Chondrocyte (in vitro differentiated cells): ENCODE measurements around the gene CTCFL. TPM values are rescaled to one million over a fixed set of nuclear protein-coding genes. Genes with fewer than 3 reads are reported as not detected.

Source experiments
- DNase-seq: peaks from one replicate; pipeline ENCODE4 v3.0.0; 2021; ENCODE audit warnings: mixed read lengths, low spot score
- H3K27ac Mint-ChIP-seq: one replicate; pipeline ENCODE4 v1.8.0; 2021; ENCODE audit warnings: mild to moderate bottlenecking, moderate library complexity, mixed read lengths; ENCODE audit not compliant: unreplicated experiment
- H3K27me3 Mint-ChIP-seq: 2 replicates; pipeline ENCODE4 v1.8.0; 2021; ENCODE audit warnings: low read depth, mixed read lengths
- H3K36me3 Mint-ChIP-seq: 2 replicates; pipeline ENCODE4 v1.8.0; 2021; ENCODE audit warnings: low read depth, mixed read lengths
- H3K4me1 Mint-ChIP-seq: 2 replicates; pipeline ENCODE4 v1.8.0; 2021; ENCODE audit warnings: low read depth, mild to moderate bottlenecking, mixed read lengths
- H3K4me3 Mint-ChIP-seq: one replicate; pipeline ENCODE4 v1.8.0; 2021; ENCODE audit warnings: mild to moderate bottlenecking, moderate library complexity, mixed read lengths; ENCODE audit not compliant: unreplicated experiment
- H3K9me3 Mint-ChIP-seq: 2 replicates; pipeline ENCODE4 v1.8.0; 2021; ENCODE audit warnings: low read depth, mixed read lengths
- CTCF ChIP-seq: fragments of 200-600 bp; sonication (generic); IDR thresholded peaks from 2 replicates; pipeline ENCODE4 v1.5.0; 2021; ENCODE audit warnings: antibody characterized with exemption, mild to moderate bottlenecking, moderate library complexity
- total RNA-seq: library from RNA; stranded (reverse); gene quantifications from 3 replicates; pipeline ENCODE4 v1.2.1, GENCODE V29; 2021

CTCFL gene
- total RNA-seq, 1 donor from 2014 or later: not detected

GRCh38 chr20:57558614-57559288 is 33.8 kb upstream of the CTCFL start:
- H3K27ac Mint-ChIP-seq: no peak overlapping the region
- DNase-seq: no peak
- no peak for TF ChIP-seq CTCF

GRCh38 chr20:57557926-57558613 is 33.1 kb upstream of the CTCFL start:
- Mint-ChIP-seq H3K27ac (no peak overlapping the region), H3K36me3 (no peaks in the 10 kb centered on the region), H3K27me3 (peaks cover 41% of the 10 kb centered on the region), H3K4me1 (no peaks in the 10 kb centered on the region), H3K4me3 (no peak overlapping the region), H3K9me3 (no peaks in the 10 kb centered on the region)
- no peak for TF ChIP-seq CTCF
- no peak for DNase-seq

More at GRCh38 chr20:57558614-57559288, 33.8 kb upstream of the CTCFL start:
- Mint-ChIP-seq H3K4me1 (no peaks in the 10 kb centered on the region), H3K27me3 (peaks cover 41% of the 10 kb centered on the region), H3K4me3 (no peak overlapping the region), H3K9me3 (no peaks in the 10 kb centered on the region), H3K36me3 (no peaks in the 10 kb centered on the region)

- no peaks in the 10 kb centered on the region for H3K9me3 Mint-ChIP-seq
- no peak for DNase-seq
- H3K27ac Mint-ChIP-seq: no peak overlapping the region
- H3K4me3 Mint-ChIP-seq: no peak overlapping the region
- no peaks in the 10 kb centered on the region for H3K36me3 Mint-ChIP-seq
- TF ChIP-seq CTCF: no peak
- H3K27me3 Mint-ChIP-seq: peaks cover 41% of the 10 kb centered on the region
- no peaks in the 10 kb centered on the region for H3K4me1 Mint-ChIP-seq
These were observed 32.0 kb upstream of the CTCFL start for GRCh38 chr20:57556980-57557274.

GRCh38 chr20:57555457-57556184 is 30.7 kb upstream of the CTCFL start:
- no peaks in the 10 kb centered on the region for H3K36me3 Mint-ChIP-seq
- DNase-seq: no peak
- TF ChIP-seq CTCF: no peak
- no peaks in the 10 kb centered on the region for H3K9me3 Mint-ChIP-seq
- H3K27me3 Mint-ChIP-seq: peaks cover 41% of the 10 kb centered on the region
- no peak overlapping the region for H3K4me3 Mint-ChIP-seq
- no peak overlapping the region for H3K27ac Mint-ChIP-seq
- H3K4me1 Mint-ChIP-seq: no peaks in the 10 kb centered on the region

GRCh38 chr20:57553376-57554018 is 28.6 kb upstream of the CTCFL start:
- Mint-ChIP-seq H3K4me3 (no peak overlapping the region), H3K9me3 (no peaks in the 10 kb centered on the region), H3K27ac (no peak overlapping the region), H3K36me3 (no peaks in the 10 kb centered on the region), H3K27me3 (peaks cover 27% of the 10 kb centered on the region), H3K4me1 (no peaks in the 10 kb centered on the region)
- DNase-seq: no peak
- TF ChIP-seq CTCF: no peak
